ENCODE results near the gene UMPS. TPM values are rescaled to one million over a fixed set of nuclear protein-coding genes. Genes with fewer than 3 reads are reported as not detected.
A peak's percentile ranks its signal among the peaks of the same experiment; 100 is the strongest.
"Not testable (repeated sequence)": the region's sequence is repeated elsewhere in the genome, so short reads cannot be mapped to it uniquely, and the experiment has no call there.

The UMPS gene
- total and polyA plus RNA-seq, 2 experiments from 2014 or later = 25.9 to 37.3 TPM

DNA sequence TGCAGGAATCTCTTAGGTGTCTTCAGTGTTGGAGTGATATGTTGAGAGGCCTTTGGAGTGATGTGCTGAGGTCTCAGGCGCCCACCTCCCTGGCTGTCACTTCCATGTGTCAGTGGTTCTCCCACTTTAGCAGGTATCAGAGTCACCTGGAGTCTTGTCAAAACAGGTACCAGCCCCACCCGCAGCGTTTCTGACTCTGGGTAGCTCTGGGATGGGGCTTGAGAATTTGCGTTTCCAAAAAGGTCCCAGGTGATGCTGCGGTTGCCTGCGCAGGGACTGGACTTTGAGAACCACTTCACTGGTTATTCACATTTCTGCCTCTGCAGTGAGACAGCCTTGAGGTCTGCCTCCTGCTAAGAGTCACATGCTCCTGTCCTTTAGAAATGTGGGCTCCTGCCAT is 15.5 kb downstream of the UMPS start:
- Histone ChIP-seq H3K36me3 (replicated peaks; ENCODE audit: insufficient read depth, low read depth) (no peaks in the 10 kb centered on the region), H3K27ac (peak overlapping the region; percentile 78), H3K4me3 (no peak overlapping the region), H3K4me1 (ENCODE audit: insufficient read depth) (no peaks in the 10 kb centered on the region), H3K79me2 (peaks cover 2% of the 10 kb centered on the region), H3K9me2 (replicated peaks; ENCODE audit: insufficient read depth) (no peaks in the 10 kb centered on the region), H2AFZ (no peak overlapping the region), H3K27me3 (no peaks in the 10 kb centered on the region), H3K4me2 (no peak overlapping the region), H3K9me3 (ENCODE audit: low read depth) (no peaks in the 10 kb centered on the region), H4K20me1 (ENCODE audit: insufficient read depth, poor library complexity, severe bottlenecking) (no peaks in the 10 kb centered on the region)
- 97% methylated on average over 6 of the region's 6 CpGs for WGBS (ENCODE audit: low lambda C conversion rate, missing lambda C conversion rate)
- no peak for DNase-seq (ENCODE audit: low spot score)
- TF ChIP-seq EZH2phosphoT487 (IDR thresholded peaks at IDR 0.05; ENCODE audit: low read depth, severe bottlenecking, unreplicated experiment) = no peak
- TF ChIP-seq EZH2 (IDR thresholded peaks at IDR 0.05; ENCODE audit: borderline replicate concordance) = no peak
- TF ChIP-seq, protein P1, sequence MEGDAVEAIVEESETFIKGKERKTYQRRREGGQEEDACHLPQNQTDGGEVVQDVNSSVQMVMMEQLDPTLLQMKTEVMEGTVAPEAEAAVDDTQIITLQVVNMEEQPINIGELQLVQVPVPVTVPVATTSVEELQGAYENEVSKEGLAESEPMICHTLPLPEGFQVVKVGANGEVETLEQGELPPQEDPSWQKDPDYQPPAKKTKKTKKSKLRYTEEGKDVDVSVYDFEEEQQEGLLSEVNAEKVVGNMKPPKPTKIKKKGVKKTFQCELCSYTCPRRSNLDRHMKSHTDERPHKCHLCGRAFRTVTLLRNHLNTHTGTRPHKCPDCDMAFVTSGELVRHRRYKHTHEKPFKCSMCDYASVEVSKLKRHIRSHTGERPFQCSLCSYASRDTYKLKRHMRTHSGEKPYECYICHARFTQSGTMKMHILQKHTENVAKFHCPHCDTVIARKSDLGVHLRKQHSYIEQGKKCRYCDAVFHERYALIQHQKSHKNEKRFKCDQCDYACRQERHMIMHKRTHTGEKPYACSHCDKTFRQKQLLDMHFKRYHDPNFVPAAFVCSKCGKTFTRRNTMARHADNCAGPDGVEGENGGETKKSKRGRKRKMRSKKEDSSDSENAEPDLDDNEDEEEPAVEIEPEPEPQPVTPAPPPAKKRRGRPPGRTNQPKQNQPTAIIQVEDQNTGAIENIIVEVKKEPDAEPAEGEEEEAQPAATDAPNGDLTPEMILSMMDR (IDR thresholded peaks at IDR 0.05; ENCODE audit: poor library complexity) = no peak

DNA sequence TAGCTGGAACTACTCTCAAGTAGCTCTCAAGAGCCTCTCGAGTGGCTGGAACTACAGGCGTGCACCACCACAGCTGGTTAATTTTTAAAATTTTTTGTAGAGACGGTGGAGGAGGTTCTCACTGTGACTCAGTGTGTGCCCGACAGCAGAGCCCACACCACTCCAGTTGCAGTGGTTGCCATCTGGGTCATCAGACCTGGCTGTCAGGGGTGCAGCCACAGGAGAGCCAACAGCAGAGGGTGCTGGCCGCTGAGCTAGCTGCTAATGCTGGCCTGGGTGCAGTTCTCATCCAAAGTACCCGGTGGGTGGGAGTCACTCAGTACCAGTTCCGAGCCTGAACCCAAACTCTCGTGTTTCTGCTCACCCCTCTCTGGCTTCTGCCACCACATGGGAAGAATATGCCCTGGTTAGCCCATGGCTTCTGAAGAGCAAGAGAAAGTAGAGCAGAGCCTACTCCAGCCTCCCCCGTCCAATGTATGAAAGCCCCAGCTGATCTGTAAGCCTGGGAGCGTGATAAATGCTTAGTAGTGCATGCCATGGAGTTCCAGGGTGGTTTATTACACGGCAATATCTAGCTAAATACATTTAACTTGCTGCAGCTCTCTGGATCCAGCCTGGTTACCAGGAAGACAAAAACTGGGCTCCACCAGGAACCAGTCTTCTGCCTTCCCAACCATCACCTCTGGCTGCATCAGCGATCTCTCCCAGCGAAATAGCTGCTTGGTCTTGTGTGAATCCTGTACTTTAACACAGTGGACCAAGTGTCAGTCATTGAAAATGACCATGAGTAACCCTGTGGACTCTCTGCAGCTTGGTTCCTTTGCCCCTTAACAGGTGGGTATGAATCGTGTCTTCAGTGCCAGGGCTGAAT is 17.1 kb downstream of the UMPS start:
- Histone ChIP-seq H3K4me3 (no peak overlapping the region), H3K79me2 (peaks cover 2% of the 10 kb centered on the region), H3K9me3 (ENCODE audit: low read depth) (no peaks in the 10 kb centered on the region), H3K27ac (no peak overlapping the region), H3K4me2 (no peak overlapping the region), H3K27me3 (no peaks in the 10 kb centered on the region), H3K4me1 (ENCODE audit: insufficient read depth) (no peaks in the 10 kb centered on the region), H3K36me3 (replicated peaks; ENCODE audit: insufficient read depth, low read depth) (no peaks in the 10 kb centered on the region), H2AFZ (no peak overlapping the region), H4K20me1 (ENCODE audit: insufficient read depth, poor library complexity, severe bottlenecking) (no peaks in the 10 kb centered on the region), H3K9me2 (replicated peaks; ENCODE audit: insufficient read depth) (no peaks in the 10 kb centered on the region)
- WGBS (ENCODE audit: low lambda C conversion rate, missing lambda C conversion rate) = 93% methylated on average over 14 of the region's 14 CpGs
- DNase-seq (ENCODE audit: low spot score) = no peak
- TF ChIP-seq, protein P1 (IDR thresholded peaks at IDR 0.05; ENCODE audit: poor library complexity) = no peak

- Histone ChIP-seq H3K4me1 (ENCODE audit: insufficient read depth) (no peaks in the 10 kb centered on the region), H3K4me3 (no peak overlapping the region), H2AFZ (no peak overlapping the region), H3K36me3 (replicated peaks; ENCODE audit: insufficient read depth, low read depth) (no peaks in the 10 kb centered on the region), H4K20me1 (ENCODE audit: insufficient read depth, poor library complexity, severe bottlenecking) (no peaks in the 10 kb centered on the region), H3K79me2 (no peaks in the 10 kb centered on the region), H3K4me2 (no peak overlapping the region), H3K9me2 (replicated peaks; ENCODE audit: insufficient read depth) (no peaks in the 10 kb centered on the region), H3K9me3 (ENCODE audit: low read depth) (no peaks in the 10 kb centered on the region), H3K27me3 (no peaks in the 10 kb centered on the region), H3K27ac (no peak overlapping the region)
- TF ChIP-seq EZH2phosphoT487 (IDR thresholded peaks at IDR 0.05; ENCODE audit: low read depth, severe bottlenecking, unreplicated experiment) = no peak
- no peak for TF ChIP-seq EZH2 (IDR thresholded peaks at IDR 0.05; ENCODE audit: borderline replicate concordance)
- TF ChIP-seq, protein P1 (IDR thresholded peaks at IDR 0.05; ENCODE audit: poor library complexity) = no peak
- WGBS (ENCODE audit: low lambda C conversion rate, missing lambda C conversion rate) = 88% methylated on average over 8 of the region's 8 CpGs
- DNase-seq (ENCODE audit: low spot score) = no peak
Measured at GRCh38 chr3:124748560-124749198, 18.4 kb downstream of the UMPS start.

GRCh38 chr3:124749877-124750276 is 19.6 kb downstream of the UMPS start:
- H3K4me1 ChIP-seq (ENCODE audit: insufficient read depth); H3K27ac ChIP-seq; H4K20me1 ChIP-seq (ENCODE audit: insufficient read depth, poor library complexity, severe bottlenecking); H3K27me3 ChIP-seq; H3K4me2 ChIP-seq; H2AFZ ChIP-seq; H3K9me2 ChIP-seq (replicated peaks; ENCODE audit: insufficient read depth); H3K36me3 ChIP-seq (replicated peaks; ENCODE audit: insufficient read depth, low read depth); H3K4me3 ChIP-seq; H3K79me2 ChIP-seq; H3K9me3 ChIP-seq (ENCODE audit: low read depth); DNase-seq (ENCODE audit: low spot score): not testable (repeated sequence)
- 86% methylated on average over 4 of the region's 27 CpGs for WGBS (ENCODE audit: low lambda C conversion rate, missing lambda C conversion rate)

Data from hepatocyte (in vitro differentiated cells).